HCT116 (cell line): ENCODE results near the gene ADAM30. TPM values are rescaled to one million over a fixed set of nuclear protein-coding genes. Genes with fewer than 3 reads are reported as not detected.

Source experiments
- ATAC-seq: fragments of 200-7000 bp; cut with Tn5 transposase; 2 replicates; pipeline ENCODE4 v1.9.1; 2020; ENCODE audit warnings: mild to moderate bottlenecking, moderate library complexity
- BruUV-seq: library from RNA; stranded (reverse); fragments of 400-500 nt; replicated peaks from 2 replicates; lab custom pipeline; 2021; lab: Mats Ljungman, UMichigan
- CTCF ChIA-PET: fragments of 300-600 bp; sonication (Branson Sonifier 250); formaldehyde crosslinking; loops from one replicate; lab custom pipeline; 2021; ENCODE audit warnings: antibody characterized with exemption; lab: Charles Lee
- POLR2A ChIA-PET: fragments of 300-600, 350-600 bp; sonication (Branson Sonifier 250); formaldehyde crosslinking; loops from one replicate; lab custom pipeline; 2021; ENCODE audit warnings: antibody characterized with exemption; lab: Charles Lee
- RAD21 ChIA-PET, 2 experiments: fragments of 300-600 bp; sonication (Branson Sonifier 250); formaldehyde crosslinking; loops; one replicate each; lab custom pipeline; 2023; ENCODE audit warnings: low total read pairs in 2 of 2; ENCODE audit not compliant: uncharacterized antibody in 2 of 2, unreplicated experiment in 2 of 2, low non-redundant PET in 1 of 2; lab: Charles Lee
- DNase-seq: peaks from one replicate; pipeline ENCODE4 v3.0.0-alpha.2; 2010; ENCODE audit warnings: low read depth, low spot score
- H2AFZ ChIP-seq: fragments of 200-600 bp; shearing (Covaris generic), sonication (generic); 2 replicates; pipeline ENCODE4 v1.6.1; 2017; ENCODE audit warnings: low read depth, mixed run types, mixed read lengths, antibody characterized with exemption, low read length; ENCODE audit not compliant: poor library complexity, severe bottlenecking
- H3K27ac ChIP-seq: 2 replicates; pipeline ENCODE4 v1.5.1; 2012; ENCODE audit warnings: low read depth, low read length
- H3K27me3 ChIP-seq: fragments of 200-600 bp; sonication (generic); 2 replicates; pipeline ENCODE4 v1.6.1; 2016; ENCODE audit warnings: mixed run types, low read length, mixed read lengths; ENCODE audit not compliant: insufficient read depth
- H3K36me3 ChIP-seq, 2 experiments: fragments of 200-500 bp in 1 of 2; fragments of 200-600 bp in 1 of 2; sonication (Bioruptor generic) in 1 of 2; sonication (generic) in 1 of 2; 2 replicates each; pipeline versions ENCODE4 v1.5.1 to v1.6.1; 2014 to 2016; ENCODE audit warnings: low read length in 2 of 2, inconsistent platforms in 1 of 2, mixed read lengths in 1 of 2, mixed run types in 1 of 2; ENCODE audit not compliant: insufficient read depth in 2 of 2, control insufficient read depth in 1 of 2
- H3K4me1 ChIP-seq, 2 experiments: fragments of 200-600 bp in 1 of 2; sonication (generic) in 1 of 2; 2 replicates each; pipeline versions ENCODE4 v1.5.1 to v1.6.1; 2012 to 2017; ENCODE audit warnings: low read length in 2 of 2, inconsistent platforms in 1 of 2, mild to moderate bottlenecking in 1 of 2, mixed read lengths in 1 of 2, mixed run types in 1 of 2, moderate library complexity in 1 of 2; ENCODE audit not compliant: insufficient read depth in 2 of 2, control insufficient read depth in 1 of 2
- H3K4me2 ChIP-seq: fragments of 200-600 bp; sonication (generic); 2 replicates; pipeline ENCODE4 v1.6.1; 2017; ENCODE audit warnings: mixed run types, low read length, mixed read lengths
- H3K4me3 ChIP-seq, 2 experiments: fragments of 200-600 bp in 1 of 2; sonication (generic) in 1 of 2; replicated peaks in 1 of 2; 2 replicates each; pipeline ENCODE4 v1.5.1; 2011 to 2016; ENCODE audit warnings: low read length in 2 of 2, control low read depth in 1 of 2, low read depth in 1 of 2, mild to moderate bottlenecking in 1 of 2, mixed read lengths in 1 of 2, mixed run types in 1 of 2
- H3K79me2 ChIP-seq: fragments of 200-600 bp; sonication (generic); 2 replicates; pipeline ENCODE4 v1.6.1; 2017; ENCODE audit warnings: mild to moderate bottlenecking, mixed run types, low read length, moderate library complexity, mixed read lengths; ENCODE audit not compliant: insufficient read depth
- H3K9ac ChIP-seq: fragments of 200-600 bp; sonication (generic); 2 replicates; pipeline ENCODE4 v1.6.1; 2016; ENCODE audit warnings: low read length, mixed read lengths
- H3K9me2 ChIP-seq: fragments of 200-600 bp; sonication (generic), shearing (Covaris generic); 2 replicates; pipeline ENCODE4 v1.6.1; 2017; ENCODE audit warnings: mixed run types, mild to moderate bottlenecking, moderate library complexity; ENCODE audit not compliant: insufficient read depth
- H3K9me3 ChIP-seq, 2 experiments: fragments of 200-500 bp in 1 of 2; fragments of 200-600 bp in 1 of 2; sonication (Bioruptor generic) in 1 of 2; sonication (generic) in 1 of 2; 2 replicates each; pipeline ENCODE4 v1.6.1; 2014 to 2017; ENCODE audit warnings: low read length in 2 of 2, mixed read lengths in 2 of 2, inconsistent platforms in 1 of 2, low read depth in 1 of 2, mild to moderate bottlenecking in 1 of 2, mixed run types in 1 of 2, moderate library complexity in 1 of 2; ENCODE audit not compliant: control insufficient read depth in 1 of 2, insufficient read depth in 1 of 2
- H4K20me1 ChIP-seq: fragments of 200-600 bp; sonication (generic), shearing (Covaris generic); 2 replicates; pipeline ENCODE4 v1.6.1; 2017; ENCODE audit warnings: mixed run types, mild to moderate bottlenecking, moderate library complexity; ENCODE audit not compliant: insufficient read depth
- ATF3 ChIP-seq: IDR thresholded peaks from 2 replicates; pipeline ENCODE4 v1.6.1; 2012
- CBX3 ChIP-seq: IDR thresholded peaks from 2 replicates; pipeline ENCODE4 v1.6.1; 2012; ENCODE audit warnings: low read depth
- CEBPB ChIP-seq: IDR thresholded peaks from 2 replicates; pipeline ENCODE4 v1.6.1; 2012; ENCODE audit warnings: low read depth
- CTCF ChIP-seq, 3 experiments: fragments of 200-600 bp in 1 of 3; sonication (generic) in 1 of 3; IDR thresholded peaks in 2 of 3; conservative IDR thresholded peaks in 1 of 3; 2 replicates each; pipeline ENCODE4 v1.5.1; 2012 to 2017; ENCODE audit warnings: low read depth in 2 of 3, low read length in 2 of 3, antibody characterized with exemption in 1 of 3, borderline replicate concordance in 1 of 3, control low read depth in 1 of 3, mild to moderate bottlenecking in 1 of 3, mixed read lengths in 1 of 3, mixed run types in 1 of 3, moderate library complexity in 1 of 3; ENCODE audit not compliant: insufficient read depth in 1 of 3
- EGR1 ChIP-seq: IDR thresholded peaks from 2 replicates; pipeline ENCODE4 v1.6.1; 2012; ENCODE audit warnings: low read depth
- ELF1 ChIP-seq: IDR thresholded peaks from 2 replicates; pipeline ENCODE4 v1.6.1; 2012; ENCODE audit warnings: low read depth, borderline replicate concordance
- EZH2 ChIP-seq: fragments of 200-600 bp; sonication (generic); IDR thresholded peaks from 2 replicates; pipeline ENCODE4 v1.6.1; 2017; ENCODE audit warnings: antibody characterized with exemption, mixed run types
- EZH2phosphoT487 ChIP-seq: fragments of 200-600 bp; IDR thresholded peaks from 2 replicates; pipeline ENCODE4 v1.6.1; 2018; ENCODE audit warnings: antibody characterized with exemption, borderline replicate concordance
- MAX ChIP-seq: IDR thresholded peaks from 2 replicates; pipeline ENCODE4 v1.6.1; 2012
- POLR2AphosphoS5 ChIP-seq: IDR thresholded peaks from 2 replicates; pipeline ENCODE4 v1.6.1; 2011; ENCODE audit warnings: mild to moderate bottlenecking, low read depth, low read length, moderate library complexity
- RAD21 ChIP-seq: IDR thresholded peaks from 2 replicates; pipeline ENCODE4 v1.6.1; 2012; ENCODE audit warnings: low read depth, mild to moderate bottlenecking
- SP1 ChIP-seq: IDR thresholded peaks from 2 replicates; pipeline ENCODE4 v1.6.1; 2012; ENCODE audit warnings: low read depth
- SRF ChIP-seq: IDR thresholded peaks from 2 replicates; pipeline ENCODE4 v1.6.1; 2012; ENCODE audit warnings: low read depth
- TCF7L2 ChIP-seq: IDR thresholded peaks from 2 replicates; pipeline ENCODE4 v1.7.0; 2011; ENCODE audit warnings: borderline replicate concordance, inconsistent platforms; ENCODE audit not compliant: insufficient read depth, insufficient read length; ENCODE audit errors: extremely low read depth
- YY1 ChIP-seq: IDR thresholded peaks from 2 replicates; pipeline ENCODE4 v1.6.1; 2011; ENCODE audit warnings: low read length, low read depth, moderate library complexity, mild to moderate bottlenecking; ENCODE audit not compliant: insufficient replicate concordance; ENCODE audit errors: extremely low read depth
- ZFX ChIP-seq: fragments of 450-650 bp; IDR thresholded peaks from 2 replicates; pipeline ENCODE4 v1.6.1; 2017
- intact Hi-C: fragments of 100-400 bp; cut with micrococcal nuclease; formaldehyde crosslinking; loops from 2 replicates; pipeline ENCODE4 v1.10.0; 2022
- total RNA-seq: library from RNA; stranded (reverse); gene quantifications from one replicate; pipeline ENCODE4 v1.2.1, GENCODE V29; 2021; ENCODE audit not compliant: unreplicated experiment

Gene ADAM30
- total RNA-seq, 1 experiment from 2014 or later: not detected

GRCh38 chr1:119868176-119868575, 28.1 kb downstream of the ADAM30 start:
- H3K4me2 ChIP-seq: no peak overlapping the region
- intact Hi-C loops: no loop called here
- no peak overlapping the region for H3K9ac ChIP-seq
- H3K36me3 ChIP-seq: no peaks in the 10 kb centered on the region
- no TSS peak for BruUV-seq
- H3K9me2 ChIP-seq: no peaks in the 10 kb centered on the region
- CTCF ChIA-PET: interaction anchor here (2.1 kb wide), 1 partner anchor 59 kb away, joined by 9 read pairs; no protein-coding TSS in a partner anchor
- H3K79me2 ChIP-seq: no peaks in the 10 kb centered on the region
- no peak overlapping the region for H2AFZ ChIP-seq
- H3K4me3 ChIP-seq: no peak overlapping the region
- no peak for DNase-seq
- ATAC-seq: no peak
- H3K4me1 ChIP-seq: peaks cover 0 to 4% of the 10 kb centered on the region in 2 experiments; a peak in 2 of 4 replicates
- RAD21 ChIA-PET: no interaction called here
- H3K27me3 ChIP-seq: no peaks in the 10 kb centered on the region
- H3K9me3 ChIP-seq: no peaks in the 10 kb centered on the region
- TF ChIP-seq MAX (no peak), ATF3 (no peak), TCF7L2 (no peak), SP1 (no peak), CBX3 (no peak), ZFX (no peak), EZH2phosphoT487 (no peak)
- POLR2A ChIA-PET: no interaction called here
- H3K27ac ChIP-seq: no peak overlapping the region
- H4K20me1 ChIP-seq: no peaks in the 10 kb centered on the region

- ChIA-PET RAD21 (no interaction called here), POLR2A (no interaction called here), CTCF (interaction anchor here (2.1 kb wide), 1 partner anchor 57 kb away, joined by 6 read pairs; no protein-coding TSS in a partner anchor)
- DNase-seq (no peak), ATAC-seq (no peak)
- no peak overlapping the region for H3K4me2 ChIP-seq
- no peak overlapping the region for H3K9ac ChIP-seq
- H3K4me1 ChIP-seq: peaks cover 0 to 4% of the 10 kb centered on the region in 2 experiments; a peak in 2 of 4 replicates
- BruUV-seq: no TSS peak
- H3K9me2 ChIP-seq: no peaks in the 10 kb centered on the region
- H3K4me3 ChIP-seq: no peak overlapping the region
- H3K79me2 ChIP-seq: no peaks in the 10 kb centered on the region
- no peaks in the 10 kb centered on the region for H3K27me3 ChIP-seq
- H3K9me3 ChIP-seq: no peaks in the 10 kb centered on the region
- no peaks in the 10 kb centered on the region for H3K36me3 ChIP-seq
- no peak overlapping the region for H2AFZ ChIP-seq
- no peaks in the 10 kb centered on the region for H4K20me1 ChIP-seq
- H3K27ac ChIP-seq: no peak overlapping the region
- intact Hi-C loops: no loop called here
- TF ChIP-seq EGR1 (no peak), CTCF (IDR thresholded peaks at IDR 0.05 in 2 of 3, conservative IDR thresholded peaks at IDR 0.05 in 1 of 3; ENCODE audit: borderline replicate concordance in 1 of 3, insufficient read depth in 1 of 3, low read depth in 2 of 3, low read length in 2 of 3) (no peak), RAD21 (no peak), EZH2 (no peak), YY1 (no peak), ELF1 (no peak), SP1 (no peak), SRF (no peak), CEBPB (no peak), ATF3 (no peak), POLR2AphosphoS5 (no peak), ZFX (no peak), CBX3 (no peak)
Observed at GRCh38 chr1:119866451-119866850, 29.9 kb downstream of the ADAM30 start.
